HepG2 (cell line): Measurements from ENCODE around the gene GRIA2. TPM values are rescaled to one million over a fixed set of nuclear protein-coding genes. Genes with fewer than 3 reads are reported as not detected.

Source experiments
- ATAC-seq: fragments of 200-7000 bp; cut with Tn5 transposase; 3 replicates; pipeline ENCODE4 v1.9.1; 2020; ENCODE audit warnings: mild to moderate bottlenecking, moderate library complexity
- BruUV-seq: library from RNA; stranded (reverse); fragments of 400-500 nt; replicated peaks from 2 replicates; lab custom pipeline; 2021; lab: Mats Ljungman, UMichigan
- CTCF ChIA-PET: fragments of 300-600 bp; formaldehyde crosslinking; extraction: SDS; loops from one replicate; lab custom pipeline; 2021; ENCODE audit warnings: low total read pairs, inconsistent platforms, low intra/inter-chr PET ratio; lab: Yijun Ruan, JAX
- POLR2A ChIA-PET: fragments of 350-600 bp; sonication (Branson Sonifier 250); formaldehyde crosslinking; loops from one replicate; lab custom pipeline; 2020; ENCODE audit warnings: antibody characterized with exemption, inconsistent platforms; lab: Yijun Ruan, JAX
- DNase-seq: peaks from one replicate; pipeline ENCODE4 v3.0.0-alpha.2; 2015; ENCODE audit warnings: low spot score
- FAIRE-seq: peaks from 3 replicates; lab custom pipeline; 2011; peaks lifted over from hg19 to GRCh38; lab: Jason Lieb, UNC
- H2AFZ ChIP-seq: one replicate; pipeline ENCODE4 v1.6.1; 2011; ENCODE audit warnings: low read length, inconsistent platforms
- H3K27ac ChIP-seq: fragments of 300-600 bp; 3 replicates; pipeline ENCODE4 v1.8.0; 2011; ENCODE audit warnings: mixed run types, mild to moderate bottlenecking, mixed read lengths, low read length, inconsistent platforms; ENCODE audit not compliant: insufficient read depth; ENCODE audit errors: extremely low read length
- H3K27me3 ChIP-seq, 2 experiments: fragments of 200-600 bp in 1 of 2; 2 replicates in 1 of 2; 3 replicates in 1 of 2; pipeline versions ENCODE4 v1.6.0 to v1.8.0; 2011; ENCODE audit warnings: low read length in 2 of 2, mild to moderate bottlenecking in 2 of 2, moderate library complexity in 2 of 2, inconsistent platforms in 1 of 2; ENCODE audit not compliant: insufficient read depth in 2 of 2, control insufficient read depth in 1 of 2
- H3K36me3 ChIP-seq, 2 experiments: fragments of 200-600 bp in 1 of 2; replicated peaks in 1 of 2; 2 replicates in 1 of 2; 3 replicates in 1 of 2; pipeline versions ENCODE4 v1.5.1 to v1.8.0; 2011; ENCODE audit warnings: low read length in 2 of 2, inconsistent platforms in 1 of 2; ENCODE audit not compliant: insufficient read depth in 2 of 2, control insufficient read depth in 1 of 2
- H3K4me1 ChIP-seq: 2 replicates; pipeline ENCODE4 v1.5.1; 2012; ENCODE audit warnings: low read length, inconsistent platforms; ENCODE audit not compliant: insufficient read depth
- H3K4me2 ChIP-seq: 2 replicates; pipeline ENCODE4 v1.6.0; 2011; ENCODE audit warnings: low read depth, low read length, inconsistent platforms
- H3K4me3 ChIP-seq, 3 experiments: fragments of 200-600 bp in 1 of 3; sonication (generic), shearing (Covaris generic) in 1 of 3; replicated peaks in 1 of 3; 2 replicates each; pipeline ENCODE4 v1.5.1; 2011 to 2016; ENCODE audit warnings: low read length in 3 of 3, inconsistent platforms in 2 of 3, low read depth in 2 of 3, mild to moderate bottlenecking in 2 of 3, control low read depth in 1 of 3, mixed read lengths in 1 of 3; ENCODE audit not compliant: insufficient read depth in 1 of 3
- H3K79me2 ChIP-seq: one replicate; pipeline ENCODE4 v1.6.1; 2011; ENCODE audit warnings: low read length, inconsistent platforms; ENCODE audit not compliant: insufficient read depth
- H3K9ac ChIP-seq: 2 replicates; pipeline ENCODE4 v1.6.0; 2011; ENCODE audit warnings: mild to moderate bottlenecking, low read depth, low read length, inconsistent platforms; ENCODE audit not compliant: insufficient read depth
- H3K9me3 ChIP-seq: 2 replicates; pipeline ENCODE4 v1.5.1; 2012; ENCODE audit warnings: mild to moderate bottlenecking, low read length
- H4K20me1 ChIP-seq: 2 replicates; pipeline ENCODE4 v1.6.0; 2011; ENCODE audit warnings: inconsistent platforms, mild to moderate bottlenecking, low read length, moderate library complexity; ENCODE audit not compliant: insufficient read depth
- HES4 ChIP-seq: sonication (generic); formaldehyde crosslinking; IDR thresholded peaks from 2 replicates; pipeline ENCODE4 v1.9.0; 2021; ENCODE audit warnings: mild to moderate bottlenecking, missing genetic modification reagents, borderline replicate concordance
- KDM5B ChIP-seq: sonication (generic); formaldehyde crosslinking; IDR thresholded peaks from 2 replicates; pipeline ENCODE4 v1.4.0; 2020; ENCODE audit warnings: missing genetic modification reagents, mild to moderate bottlenecking, borderline replicate concordance
- MAFF ChIP-seq: IDR thresholded peaks from 2 replicates; pipeline ENCODE4 v1.6.1; 2011; ENCODE audit warnings: low read depth, low read length, improper control_type of control experiment
- PCBP1 ChIP-seq: fragments of 200-400 bp; formaldehyde crosslinking; IDR thresholded peaks from 2 replicates; pipeline ENCODE4 v1.6.1; 2017; ENCODE audit warnings: mild to moderate bottlenecking, low read depth, low read length, borderline replicate concordance
- PITX1 ChIP-seq: sonication (generic); formaldehyde crosslinking; IDR thresholded peaks from 2 replicates; pipeline ENCODE4 v1.5.1; 2020; ENCODE audit warnings: mild to moderate bottlenecking, missing genetic modification reagents
- ZBTB2 ChIP-seq: sonication (generic); formaldehyde crosslinking; IDR thresholded peaks from 2 replicates; pipeline ENCODE4 v1.8.0; 2022; ENCODE audit warnings: low read depth, missing genetic modification reagents
- ZNF274 ChIP-seq: sonication (generic); formaldehyde crosslinking; IDR thresholded peaks from 2 replicates; pipeline ENCODE4 v1.5.1; 2020; ENCODE audit warnings: mild to moderate bottlenecking, missing genetic modification reagents
- ZNF513 ChIP-seq: sonication (generic); formaldehyde crosslinking; conservative IDR thresholded peaks from 2 replicates; pipeline ENCODE4 v1.5.0; 2020; ENCODE audit warnings: missing genetic modification reagents
- WGBS: methylation state at CpG from one replicate; pipeline ENCODE4 v1.1.6; 2017; ENCODE audit warnings: low lambda C conversion rate; 5-methylcytosine and 5-hydroxymethylcytosine counted together
- in situ Hi-C: cut with HindIII; loops from 2 replicates; pipeline ENCODE4 v1.10.0; 2017; ENCODE audit warnings: low pct_unique_long_range_greater_than_20kb; ENCODE audit not compliant: extremely low pct_ligation_motif_present
- intact Hi-C: fragments of 100-400 bp; cut with micrococcal nuclease; formaldehyde crosslinking; loops from one replicate; pipeline ENCODE4 v1.10.0; 2022; ENCODE audit not compliant: unreplicated experiment
- polyA plus RNA-seq, 8 experiments: library from polyadenylated mRNA; depleted of rRNA in 3 of 8; stranded (reverse) in 7 of 8; unstranded in 1 of 8; fragments of >200 nt; fragmentation: Illumina TruSeq in 4 of 8; extraction: Trizol in 4 of 8; gene quantifications; 2 replicates each; pipeline versions ENCODE4 v1.2.1 to v1.2.3, GENCODE V29; 2011 to 2016; ENCODE audit warnings: low read depth in 4 of 8, missing spikeins in 1 of 8, mixed read lengths in 1 of 8; ENCODE audit not compliant: insufficient read depth in 1 of 8
- total RNA-seq, 5 experiments: library from RNA; depleted of rRNA; stranded (reverse); fragments of >200 nt; fragmentation: Illumina TruSeq; extraction: Trizol; gene quantifications; 2 replicates each; pipeline ENCODE4 v1.2.3, GENCODE V29; 2016; ENCODE audit warnings: low read depth in 1 of 5
- TF ChIP-seq, protein P1 (sequence below): sonication (generic); formaldehyde crosslinking; IDR thresholded peaks from 2 replicates; pipeline ENCODE4 v1.5.0; 2020; ENCODE audit warnings: mild to moderate bottlenecking, missing genetic modification reagents

The GRIA2 gene
- total and polyA plus RNA-seq, 2 of the 13 experiments (the other 11 are each of a cell fraction or from before 2014, with no cell fraction given) = not detected

GRCh38 chr4:157363360-157363759 is 142.8 kb downstream of the GRIA2 start:
- ATAC-seq (no peak), DNase-seq (no peak), FAIRE-seq (no peak)
- no peak overlapping the region for H2AFZ ChIP-seq
- TF ChIP-seq KDM5B (CRISPR knock-in tag) (no peak), ZNF274 (no peak), PCBP1 (no peak), ZNF513 (CRISPR knock-in tag) (no peak), PITX1 (CRISPR knock-in tag) (no peak), HES4 (CRISPR knock-in tag) (no peak), ZBTB2 (CRISPR knock-in tag) (no peak), MAFF (no peak)
- TF ChIP-seq, protein P1, sequence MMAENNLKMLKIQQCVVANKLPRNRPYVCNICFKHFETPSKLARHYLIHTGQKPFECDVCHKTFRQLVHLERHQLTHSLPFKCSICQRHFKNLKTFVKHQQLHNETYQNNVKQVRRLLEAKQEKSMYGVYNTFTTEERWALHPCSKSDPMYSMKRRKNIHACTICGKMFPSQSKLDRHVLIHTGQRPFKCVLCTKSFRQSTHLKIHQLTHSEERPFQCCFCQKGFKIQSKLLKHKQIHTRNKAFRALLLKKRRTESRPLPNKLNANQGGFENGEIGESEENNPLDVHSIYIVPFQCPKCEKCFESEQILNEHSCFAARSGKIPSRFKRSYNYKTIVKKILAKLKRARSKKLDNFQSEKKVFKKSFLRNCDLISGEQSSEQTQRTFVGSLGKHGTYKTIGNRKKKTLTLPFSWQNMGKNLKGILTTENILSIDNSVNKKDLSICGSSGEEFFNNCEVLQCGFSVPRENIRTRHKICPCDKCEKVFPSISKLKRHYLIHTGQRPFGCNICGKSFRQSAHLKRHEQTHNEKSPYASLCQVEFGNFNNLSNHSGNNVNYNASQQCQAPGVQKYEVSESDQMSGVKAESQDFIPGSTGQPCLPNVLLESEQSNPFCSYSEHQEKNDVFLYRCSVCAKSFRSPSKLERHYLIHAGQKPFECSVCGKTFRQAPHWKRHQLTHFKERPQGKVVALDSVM (CRISPR knock-in tag) = no peak
- CTCF ChIA-PET = no interaction called here
- H3K27ac ChIP-seq = no peak overlapping the region
- H3K9ac ChIP-seq = no peak overlapping the region
- 0 out of 2 replicates have a peak, but pooled peaks cover 5% of the 10 kb centered on the region for H3K4me1 ChIP-seq
- in situ Hi-C loops (no loop called here), intact Hi-C loops (no loop called here)
- under 1% methylated on average over 4 of the region's 4 CpGs for WGBS
- no peaks in the 10 kb centered on the region for H3K9me3 ChIP-seq
- H3K27me3 ChIP-seq = no peaks in the 10 kb centered on the region
- no TSS peak for BruUV-seq
- no peaks in the 10 kb centered on the region for H3K79me2 ChIP-seq
- no peaks in the 10 kb centered on the region for H3K36me3 ChIP-seq
- POLR2A ChIA-PET = no interaction called here
- no peaks in the 10 kb centered on the region for H4K20me1 ChIP-seq
- no peak overlapping the region for H3K4me2 ChIP-seq
- no peak overlapping the region for H3K4me3 ChIP-seq
